ENCODE results near the gene TAGLN2. TPM values are rescaled to one million over a fixed set of nuclear protein-coding genes. Genes with fewer than 3 reads are reported as not detected.

The TAGLN2 gene
- total and polyA plus RNA-seq, 2 experiments from 2014 or later, result 122 to 292 TPM

- WGBS (ENCODE audit: low lambda C conversion rate, missing lambda C conversion rate), result 62% methylated on average over 6 of the region's 6 CpGs
- no peaks in the 10 kb centered on the region for H3K36me3 ChIP-seq (replicated peaks; ENCODE audit: insufficient read depth, low read depth)
Measured at GRCh38 chr1:159949123-159949522, 23.8 kb upstream of the TAGLN2 start.

GRCh38 chr1:159947942-159948341 is 22.6 kb upstream of the TAGLN2 start:
- WGBS (ENCODE audit: low lambda C conversion rate, missing lambda C conversion rate), result 69% methylated on average over 1 of the region's 1 CpG
- Histone ChIP-seq H2AFZ (no peak overlapping the region), H3K4me2 (no peak overlapping the region), H3K9me2 (replicated peaks; ENCODE audit: insufficient read depth) (no peaks in the 10 kb centered on the region), H4K20me1 (ENCODE audit: insufficient read depth, poor library complexity, severe bottlenecking) (no peaks in the 10 kb centered on the region), H3K4me3 (no peak overlapping the region), H3K9me3 (ENCODE audit: low read depth) (no peaks in the 10 kb centered on the region), H3K27ac (no peak overlapping the region), H3K36me3 (replicated peaks; ENCODE audit: insufficient read depth, low read depth) (no peaks in the 10 kb centered on the region), H3K79me2 (peaks cover 21% of the 10 kb centered on the region), H3K4me1 (ENCODE audit: insufficient read depth) (peaks cover 15% of the 10 kb centered on the region), H3K27me3 (peaks cover 5% of the 10 kb centered on the region)
- TF ChIP-seq CTCF (IDR thresholded peaks at IDR 0.05; ENCODE audit: poor library complexity) (no peak), EZH2 (IDR thresholded peaks at IDR 0.05; ENCODE audit: borderline replicate concordance) (no peak), EZH2phosphoT487 (IDR thresholded peaks at IDR 0.05; ENCODE audit: low read depth, severe bottlenecking, unreplicated experiment) (no peak)
- DNase-seq (ENCODE audit: low spot score), result no peak

More at GRCh38 chr1:159949123-159949522, 23.8 kb upstream of the TAGLN2 start:
- Histone ChIP-seq H3K9me3 (ENCODE audit: low read depth) (no peaks in the 10 kb centered on the region), H3K9me2 (replicated peaks; ENCODE audit: insufficient read depth) (no peaks in the 10 kb centered on the region), H3K27me3 (peaks cover 5% of the 10 kb centered on the region), H3K4me2 (no peak overlapping the region), H3K4me1 (ENCODE audit: insufficient read depth) (peaks cover 14% of the 10 kb centered on the region), H3K79me2 (peaks cover 9% of the 10 kb centered on the region), H2AFZ (no peak overlapping the region), H3K4me3 (no peak overlapping the region), H3K27ac (no peak overlapping the region), H4K20me1 (ENCODE audit: insufficient read depth, poor library complexity, severe bottlenecking) (no peaks in the 10 kb centered on the region)
- TF ChIP-seq EZH2phosphoT487 (IDR thresholded peaks at IDR 0.05; ENCODE audit: low read depth, severe bottlenecking, unreplicated experiment), result no peak
- TF ChIP-seq EZH2 (IDR thresholded peaks at IDR 0.05; ENCODE audit: borderline replicate concordance), result no peak
- TF ChIP-seq CTCF (IDR thresholded peaks at IDR 0.05; ENCODE audit: poor library complexity), result no peak
- DNase-seq (ENCODE audit: low spot score), result no peak

- H3K9me3 ChIP-seq (ENCODE audit: low read depth), result no peaks in the 10 kb centered on the region
- no peak for DNase-seq (ENCODE audit: low spot score)
- no peaks in the 10 kb centered on the region for H3K9me2 ChIP-seq (replicated peaks; ENCODE audit: insufficient read depth)
- no peak overlapping the region for H3K4me3 ChIP-seq
- H3K27me3 ChIP-seq, result no peaks in the 10 kb centered on the region
- no peak for TF ChIP-seq EZH2phosphoT487 (IDR thresholded peaks at IDR 0.05; ENCODE audit: low read depth, severe bottlenecking, unreplicated experiment)
- TF ChIP-seq EZH2 (IDR thresholded peaks at IDR 0.05; ENCODE audit: borderline replicate concordance), result no peak
- no peak for TF ChIP-seq CTCF (IDR thresholded peaks at IDR 0.05; ENCODE audit: poor library complexity)
- H3K4me1 ChIP-seq (ENCODE audit: insufficient read depth), result peaks cover 23% of the 10 kb centered on the region
- no peaks in the 10 kb centered on the region for H4K20me1 ChIP-seq (ENCODE audit: insufficient read depth, poor library complexity, severe bottlenecking)
- H3K36me3 ChIP-seq (replicated peaks; ENCODE audit: insufficient read depth, low read depth), result no peaks in the 10 kb centered on the region
- peak overlapping the region; percentile 62 for H2AFZ ChIP-seq
- H3K27ac ChIP-seq, result no peak overlapping the region
- peak overlapping the region; percentile 90 for H3K4me2 ChIP-seq
- H3K79me2 ChIP-seq, result peaks cover 26% of the 10 kb centered on the region
- WGBS (ENCODE audit: low lambda C conversion rate, missing lambda C conversion rate), result 52% methylated on average over 9 of the region's 9 CpGs
Measured at GRCh38 chr1:159946242-159947187, 21.2 kb upstream of the TAGLN2 start.

Data from hepatocyte (in vitro differentiated cells).